A549 treated with RU486 at 1 μM for 4 hours (cell line): Measurements from ENCODE around the gene MEAK7. TPM values are rescaled to one million over a fixed set of nuclear protein-coding genes. Genes with fewer than 3 reads are reported as not detected.

ENCODE experiments used
- total RNA-seq: library from RNA; stranded (reverse); fragments of 200-300 nt; extraction: Qiagen RNA extraction; gene quantifications from 5 replicates; pipeline ENCODE4 v1.2.3, GENCODE V29; 2022; ENCODE audit warnings: low read depth

Gene MEAK7
- total RNA-seq: 46.2 to 59.6 TPM (median 53.0 TPM) in 5 replicates

GRCh38 chr16:84504420-84505248 is at the start of gene MEAK7:
Gene MEAK7, minus strand, starts transcription at chr16:84504659. Its CDS starts 6,573 bp downstream, at chr16:84498086.

Other genes with a start within 250 kb of the MEAK7 start
- not detected in 5 replicates for gene WFDC1, start 209.8 kb downstream of the MEAK7 start, total RNA-seq
- gene ATP2C2, start 136.1 kb downstream of the MEAK7 start, total RNA-seq: 0.08 to 0.17 TPM (median 0.09 TPM) in 3 of 5 replicates, not detected in the others
- 468 to 629 TPM (median 585 TPM) in 5 replicates for gene COTL1, start 113.4 kb upstream of the MEAK7 start, total RNA-seq
- 17.0 to 25.9 TPM (median 22.9 TPM) in 5 replicates for gene KLHL36, start 143.9 kb upstream of the MEAK7 start, total RNA-seq
- gene USP10, start 195.3 kb upstream of the MEAK7 start, total RNA-seq: 79.3 to 86.7 TPM (median 82.4 TPM) in 5 replicates